Ascending aorta (tissue), 2 donors: ENCODE data around the gene USP2. TPM values are rescaled to one million over a fixed set of nuclear protein-coding genes. Genes with fewer than 3 reads are reported as not detected.

Experiments used
- DNase-seq, 2 donors: peaks; one replicate each; pipeline ENCODE4 v3.0.0-alpha.2; 2019; ENCODE audit warnings: low spot score in 2 of 2
- H3K27ac ChIP-seq, 2 donors: fragments of 200-600 bp; sonication (generic); one replicate each; pipeline ENCODE4 v1.5.1; 2016 to 2017; ENCODE audit warnings: mild to moderate bottlenecking in 1 of 2
- H3K27me3 ChIP-seq: fragments of 200-600 bp; sonication (generic); one replicate; pipeline ENCODE4 v1.5.1; 2017
- H3K36me3 ChIP-seq, 2 donors: fragments of 200-600 bp; sonication (generic); one replicate each; pipeline ENCODE4 v1.5.1; 2016
- H3K4me1 ChIP-seq, 2 donors: fragments of 200-600 bp; sonication (generic); one replicate each; pipeline ENCODE4 v1.5.1; 2016 to 2017; ENCODE audit warnings: mild to moderate bottlenecking in 1 of 2
- H3K4me3 ChIP-seq, 2 donors: fragments of 200-600 bp; sonication (generic); one replicate each; pipeline ENCODE4 v1.5.1; 2016 to 2017; ENCODE audit warnings: mild to moderate bottlenecking in 1 of 2
- H3K9me3 ChIP-seq, 2 donors: fragments of 200-600 bp; sonication (generic); one replicate each; pipeline ENCODE4 v1.5.1; 2016
- intact Hi-C: fragments of 100-400 bp; cut with DNase I; formaldehyde crosslinking; loops from one replicate; pipeline ENCODE4 v1.15.1; 2023
- total RNA-seq: library from RNA; depleted of rRNA; stranded (reverse); fragments of >200 nt; gene quantifications from one replicate; pipeline ENCODE4 v1.1.0, GENCODE V29; 2016
- TF ChIP-seq, protein P1 (sequence below), 3 experiments: fragments of 200-600 bp in 2 of 3; fragments of 450-650 bp in 1 of 3; sonication (generic) in 2 of 3; IDR thresholded peaks; one replicate each; pipeline ENCODE4 v1.5.1; 2016 to 2019; ENCODE audit warnings: antibody characterized with exemption in 3 of 3, mild to moderate bottlenecking in 1 of 3, moderate library complexity in 1 of 3

USP2 gene
- total RNA-seq, 1 donor from 2014 or later: not detected

DNA sequence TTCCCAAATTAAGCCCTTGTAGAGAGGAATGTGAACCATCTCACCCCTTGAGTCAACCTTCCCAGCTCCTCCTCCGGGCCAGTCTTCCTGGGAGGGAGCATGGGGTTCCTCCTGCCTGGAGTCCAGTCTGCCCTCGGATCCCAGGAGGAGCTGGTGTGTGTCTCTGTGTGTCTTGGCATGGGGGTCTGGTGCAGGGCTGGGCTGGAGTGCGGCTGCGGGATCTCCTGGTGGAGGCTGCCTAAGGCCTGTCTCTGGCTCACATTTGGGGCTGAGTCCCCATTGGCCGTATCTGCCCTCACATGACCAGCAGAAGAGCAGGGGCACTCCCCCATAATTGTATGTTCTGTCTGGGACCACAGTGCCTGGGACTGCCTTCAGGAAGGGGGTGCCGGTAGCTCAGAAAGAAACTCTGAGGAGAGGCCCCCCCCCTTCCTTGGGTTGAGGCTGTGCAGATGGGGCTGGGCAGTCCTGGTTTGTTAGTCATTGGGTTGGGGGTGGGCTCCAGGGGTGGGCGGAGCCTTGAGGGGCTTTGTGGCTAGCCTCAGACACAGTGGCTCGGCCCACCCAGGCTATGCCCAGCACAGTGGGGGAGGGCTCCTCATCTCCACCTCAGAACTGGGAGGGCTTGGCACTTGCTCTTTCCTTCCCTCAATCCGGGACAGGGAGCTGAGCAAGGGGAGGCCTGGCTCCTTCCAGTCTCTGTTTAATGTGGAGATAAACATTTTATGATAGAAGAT is 43.7 kb downstream of the USP2 start:
- Histone ChIP-seq H3K9me3 (no peaks in the 10 kb centered on the region), H3K36me3 (peaks cover 0 to 6% of the 10 kb centered on the region in 2 donors), H3K4me1 (peaks cover 13 to 38% of the 10 kb centered on the region in 2 donors), H3K27me3 (no peaks in the 10 kb centered on the region), H3K4me3 (no peak overlapping the region), H3K27ac (peak overlapping the region; percentile 46 to 96)
- intact Hi-C loops: loop anchor here (1.0 to 2.0 kb wide), 2 partner anchors 17 to 131 kb away; partner anchors contain the start of gene CBL
- DNase-seq: no peak
- TF ChIP-seq, protein P1, sequence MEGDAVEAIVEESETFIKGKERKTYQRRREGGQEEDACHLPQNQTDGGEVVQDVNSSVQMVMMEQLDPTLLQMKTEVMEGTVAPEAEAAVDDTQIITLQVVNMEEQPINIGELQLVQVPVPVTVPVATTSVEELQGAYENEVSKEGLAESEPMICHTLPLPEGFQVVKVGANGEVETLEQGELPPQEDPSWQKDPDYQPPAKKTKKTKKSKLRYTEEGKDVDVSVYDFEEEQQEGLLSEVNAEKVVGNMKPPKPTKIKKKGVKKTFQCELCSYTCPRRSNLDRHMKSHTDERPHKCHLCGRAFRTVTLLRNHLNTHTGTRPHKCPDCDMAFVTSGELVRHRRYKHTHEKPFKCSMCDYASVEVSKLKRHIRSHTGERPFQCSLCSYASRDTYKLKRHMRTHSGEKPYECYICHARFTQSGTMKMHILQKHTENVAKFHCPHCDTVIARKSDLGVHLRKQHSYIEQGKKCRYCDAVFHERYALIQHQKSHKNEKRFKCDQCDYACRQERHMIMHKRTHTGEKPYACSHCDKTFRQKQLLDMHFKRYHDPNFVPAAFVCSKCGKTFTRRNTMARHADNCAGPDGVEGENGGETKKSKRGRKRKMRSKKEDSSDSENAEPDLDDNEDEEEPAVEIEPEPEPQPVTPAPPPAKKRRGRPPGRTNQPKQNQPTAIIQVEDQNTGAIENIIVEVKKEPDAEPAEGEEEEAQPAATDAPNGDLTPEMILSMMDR (IDR thresholded peaks at IDR 0.05): no peak

DNA sequence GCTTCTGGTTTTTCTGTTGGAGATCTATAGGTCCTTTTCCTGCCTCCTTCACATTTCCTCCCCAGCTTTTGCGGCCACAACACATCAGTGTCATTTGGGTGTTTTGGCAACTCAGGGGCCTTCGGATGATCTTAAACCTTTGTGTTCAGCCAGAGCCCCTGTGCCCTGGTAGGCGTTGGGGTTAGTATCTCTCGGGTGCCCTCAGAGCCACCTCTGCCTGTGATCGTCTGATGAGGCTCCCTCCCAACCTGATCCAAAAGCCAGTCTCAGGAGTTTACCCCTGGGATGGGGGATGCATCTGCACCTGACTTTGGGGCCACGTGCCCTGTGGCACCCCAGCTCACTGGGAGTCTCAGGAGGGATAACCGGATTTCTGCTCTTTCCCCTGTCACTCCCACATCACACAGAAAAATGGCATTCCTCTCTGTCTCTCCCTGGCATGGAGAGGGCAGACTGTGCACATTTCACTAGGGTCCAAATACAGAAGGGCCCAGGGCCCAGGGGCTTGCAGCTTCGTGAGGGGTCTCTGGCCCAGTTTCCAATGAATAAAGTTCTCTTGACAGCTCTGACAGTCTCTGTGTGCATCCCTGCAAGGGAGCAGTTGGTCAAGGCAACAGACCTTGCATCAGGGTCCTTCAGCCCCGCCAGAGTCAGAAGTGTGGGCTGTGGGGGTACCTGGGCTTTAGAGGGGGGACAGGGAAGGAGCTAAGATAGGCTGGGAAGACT is 44.6 kb downstream of the USP2 start:
- no peak for DNase-seq
- Histone ChIP-seq H3K4me3 (no peak overlapping the region), H3K27ac (no peak overlapping the region), H3K4me1 (peaks cover 13 to 38% of the 10 kb centered on the region in 2 donors), H3K9me3 (no peaks in the 10 kb centered on the region), H3K36me3 (peaks cover 0 to 6% of the 10 kb centered on the region in 2 donors), H3K27me3 (no peaks in the 10 kb centered on the region)
- intact Hi-C loops: no loop called here
- TF ChIP-seq, protein P1 (IDR thresholded peaks at IDR 0.05): no peak

DNA sequence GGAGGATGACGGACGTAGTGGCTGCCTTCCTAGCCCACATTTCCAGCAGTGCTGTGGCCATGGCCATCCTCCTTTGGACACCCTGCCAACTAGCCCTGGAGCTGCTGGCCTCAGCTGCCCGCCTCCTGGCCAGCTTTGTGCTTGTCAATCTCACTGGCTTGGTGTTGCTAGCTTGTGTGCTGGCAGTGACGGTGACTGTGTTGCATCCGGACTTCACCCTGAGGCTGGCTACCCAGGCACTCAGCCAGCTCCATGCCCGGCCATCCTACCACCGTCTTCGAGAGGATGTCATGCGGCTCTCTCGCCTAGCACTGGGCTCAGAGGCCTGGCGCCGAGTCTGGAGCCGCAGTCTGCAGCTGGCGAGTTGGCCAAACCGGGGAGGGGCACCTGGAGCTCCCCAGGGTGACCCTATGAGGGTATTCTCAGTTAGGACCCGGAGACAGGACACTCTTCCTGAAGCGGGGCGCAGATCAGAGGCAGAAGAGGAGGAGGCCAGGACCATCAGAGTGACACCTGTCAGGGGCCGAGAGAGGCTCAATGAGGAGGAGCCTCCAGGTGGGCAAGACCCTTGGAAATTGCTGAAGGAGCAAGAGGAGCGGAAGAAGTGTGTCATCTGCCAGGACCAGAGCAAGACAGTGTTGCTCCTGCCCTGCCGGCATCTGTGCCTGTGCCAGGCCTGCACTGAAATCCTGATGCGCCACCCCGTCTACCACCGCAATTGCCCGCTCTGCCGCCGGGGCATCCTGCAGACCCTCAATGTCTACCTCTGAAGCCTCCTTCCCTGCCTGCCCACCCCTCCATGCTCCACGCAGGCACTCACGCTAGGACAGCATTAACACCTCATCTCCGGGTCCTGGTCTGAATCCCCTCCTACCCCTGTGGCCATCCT is 45.6 kb downstream of the USP2 start:
- TF ChIP-seq, protein P1 (IDR thresholded peaks at IDR 0.05): no peak
- no peak overlapping the region for H3K27ac ChIP-seq
- H3K4me3 ChIP-seq: peak overlapping the region in 1 of 2 donors; percentile 97
- intact Hi-C loops: no loop called here
- H3K9me3 ChIP-seq: no peaks in the 10 kb centered on the region
- H3K27me3 ChIP-seq: no peaks in the 10 kb centered on the region
- peaks cover 12 to 34% of the 10 kb centered on the region in 2 donors for H3K4me1 ChIP-seq
- no peak for DNase-seq
- H3K36me3 ChIP-seq: peaks cover 0 to 6% of the 10 kb centered on the region in 2 donors

DNA sequence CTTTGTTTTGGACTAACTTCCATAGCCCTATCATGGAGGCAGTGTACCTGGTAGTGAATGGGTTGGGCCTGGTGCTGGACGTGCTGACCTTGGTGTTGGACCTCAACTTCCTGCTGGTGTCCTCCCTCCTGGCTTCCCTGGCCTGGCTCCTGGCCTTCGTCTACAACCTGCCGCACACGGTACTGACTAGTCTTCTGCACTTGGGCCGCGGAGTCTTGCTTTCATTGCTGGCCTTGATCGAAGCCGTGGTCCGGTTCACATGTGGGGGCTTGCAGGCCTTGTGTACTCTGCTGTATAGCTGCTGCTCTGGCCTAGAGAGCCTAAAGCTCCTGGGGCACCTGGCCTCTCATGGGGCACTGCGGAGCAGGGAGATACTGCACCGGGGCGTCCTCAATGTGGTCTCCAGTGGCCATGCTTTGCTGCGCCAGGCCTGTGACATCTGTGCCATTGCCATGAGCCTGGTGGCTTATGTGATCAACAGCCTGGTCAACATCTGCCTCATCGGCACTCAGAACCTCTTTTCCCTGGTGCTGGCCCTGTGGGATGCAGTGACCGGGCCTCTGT is 46.3 kb downstream of the USP2 start:
- intact Hi-C loops: no loop called here
- peaks cover 10 to 32% of the 10 kb centered on the region in 2 donors for H3K4me1 ChIP-seq
- peak overlapping the region; percentile 77 to 97 for H3K4me3 ChIP-seq
- DNase-seq: no peak
- H3K9me3 ChIP-seq: no peaks in the 10 kb centered on the region
- H3K36me3 ChIP-seq: peaks cover 0 to 6% of the 10 kb centered on the region in 2 donors
- TF ChIP-seq, protein P1 (IDR thresholded peaks at IDR 0.05): no peak
- peak overlapping the region; percentile 76 to 87 for H3K27ac ChIP-seq
- no peaks in the 10 kb centered on the region for H3K27me3 ChIP-seq
